Brain microvascular endothelial cell (primary cell): ENCODE data around the gene CDRT15.
A peak's percentile ranks its signal among the peaks of the same experiment; 100 is the strongest.
"Not testable (repeated sequence)": the region's sequence is repeated elsewhere in the genome, so short reads cannot be mapped to it uniquely, and the experiment has no call there.

Source experiments
- DNase-seq: peaks from one replicate; pipeline ENCODE4 v3.0.0-alpha.2; 2020
- H3K27ac ChIP-seq: fragments of 250-450 bp; sonication (Bioruptor Pico); 2 replicates; pipeline ENCODE4 v1.5.1; 2020; ENCODE audit warnings: mild to moderate bottlenecking, moderate library complexity
- H3K27me3 ChIP-seq: fragments of 250-450 bp; sonication (Bioruptor Pico); replicated peaks from 2 replicates; pipeline ENCODE4 v1.5.1; 2020; ENCODE audit warnings: mild to moderate bottlenecking
- H3K36me3 ChIP-seq: fragments of 250-450 bp; sonication (Bioruptor Pico); replicated peaks from 2 replicates; pipeline ENCODE4 v1.5.1; 2020; ENCODE audit warnings: mild to moderate bottlenecking
- H3K4me3 ChIP-seq: 2 replicates; pipeline ENCODE4 v1.5.1; 2011; ENCODE audit warnings: low read depth, mild to moderate bottlenecking, control low read depth, low read length, moderate library complexity
- CTCF ChIP-seq: IDR thresholded peaks from 2 replicates; pipeline ENCODE4 v1.5.1; 2011; ENCODE audit warnings: low read depth, mild to moderate bottlenecking, moderate library complexity, low read length, control low read depth, inconsistent platforms; ENCODE audit errors: missing control alignments
- in situ Hi-C: cut with HindIII; loops from 2 replicates; pipeline ENCODE4 v1.10.0; 2017; ENCODE audit warnings: low sequenced_read_pairs, low pct_ligation_motif_present

The CDRT15 gene

GRCh38 chr17:14197586-14197985, 39.1 kb downstream of the CDRT15 start:
- no peak overlapping the region for H3K4me3 ChIP-seq
- no peak for TF ChIP-seq CTCF
- H3K27ac ChIP-seq, result no peak overlapping the region
- in situ Hi-C loops, result no loop called here
- no peaks in the 10 kb centered on the region for H3K36me3 ChIP-seq
- DNase-seq, result no peak
- H3K27me3 ChIP-seq, result no peaks in the 10 kb centered on the region

GRCh38 chr17:14197057-14197456, 39.6 kb downstream of the CDRT15 start:
- in situ Hi-C loops, result no loop called here
- Histone ChIP-seq H3K4me3 (no peak overlapping the region), H3K27ac (no peak overlapping the region), H3K27me3 (no peaks in the 10 kb centered on the region), H3K36me3 (no peaks in the 10 kb centered on the region)
- no peak for TF ChIP-seq CTCF
- no peak for DNase-seq

GRCh38 chr17:14196377-14196997, 40.2 kb downstream of the CDRT15 start:
- Histone ChIP-seq H3K27ac (no peak overlapping the region), H3K36me3 (no peaks in the 10 kb centered on the region), H3K4me3 (no peak overlapping the region), H3K27me3 (no peaks in the 10 kb centered on the region)
- in situ Hi-C loops, result no loop called here
- DNase-seq, result no peak
- peak; percentile 33 for TF ChIP-seq CTCF

- H3K36me3 ChIP-seq, DNase-seq, in situ Hi-C loops, H3K27ac ChIP-seq, H3K27me3 ChIP-seq, H3K4me3 ChIP-seq: not testable (repeated sequence)
These were observed 43.9 kb downstream of the CDRT15 start for GRCh38 chr17:14192636-14193344.

GRCh38 chr17:14192039-14192438, 44.6 kb downstream of the CDRT15 start:
- DNase-seq, H3K27me3 ChIP-seq, H3K4me3 ChIP-seq, H3K36me3 ChIP-seq, H3K27ac ChIP-seq, in situ Hi-C loops: not testable (repeated sequence)

GRCh38 chr17:14191469-14191868, 45.2 kb downstream of the CDRT15 start:
- H3K27me3 ChIP-seq, H3K4me3 ChIP-seq, H3K27ac ChIP-seq, H3K36me3 ChIP-seq, DNase-seq, in situ Hi-C loops: not testable (repeated sequence)

- H3K27ac ChIP-seq, H3K36me3 ChIP-seq, DNase-seq, H3K4me3 ChIP-seq, in situ Hi-C loops, H3K27me3 ChIP-seq: not testable (repeated sequence)
These were observed 45.9 kb downstream of the CDRT15 start for GRCh38 chr17:14190774-14191173.

- not testable (repeated sequence) for H3K27ac ChIP-seq
These were observed 50.2 kb downstream of the CDRT15 start for GRCh38 chr17:14186443-14186842.

More at GRCh38 chr17:14186443-14186842, 50.2 kb downstream of the CDRT15 start:
- H3K4me3 ChIP-seq, in situ Hi-C loops, H3K36me3 ChIP-seq, DNase-seq, H3K27me3 ChIP-seq: not testable (repeated sequence)
